ENCODE results near the gene TREML4.

The TREML4 gene

DNA sequence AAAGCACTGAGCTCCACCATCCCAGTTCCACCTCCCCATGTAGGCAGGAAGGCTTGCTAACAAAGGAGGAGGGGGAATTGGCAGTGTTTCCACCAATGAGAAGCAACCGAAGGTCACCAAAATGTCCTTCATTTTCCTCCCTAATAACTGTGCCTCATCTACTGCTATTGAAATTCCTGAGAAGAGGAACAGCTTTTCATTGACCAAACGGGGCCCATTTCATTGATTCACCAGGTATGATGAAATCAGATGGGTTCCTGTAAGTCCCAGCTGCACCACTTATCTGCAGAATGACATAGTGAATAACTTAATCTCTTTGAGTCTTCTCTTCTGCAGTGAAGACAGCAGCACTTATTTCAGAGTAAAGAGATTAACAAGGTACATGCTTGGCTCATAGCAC, 41.0 kb downstream of the TREML4 start:
- ChIA-PET CTCF (interaction anchor here (1.0 to 1.8 kb wide), 7 partner anchors 8 to 99 kb away, joined by 3 to 6 read pairs (median 4); no protein-coding TSS in a partner anchor), POLR2A (no interaction called here)
- DNase-seq (ENCODE audit: extremely low spot score) = no peak
- TF ChIP-seq, protein P1, sequence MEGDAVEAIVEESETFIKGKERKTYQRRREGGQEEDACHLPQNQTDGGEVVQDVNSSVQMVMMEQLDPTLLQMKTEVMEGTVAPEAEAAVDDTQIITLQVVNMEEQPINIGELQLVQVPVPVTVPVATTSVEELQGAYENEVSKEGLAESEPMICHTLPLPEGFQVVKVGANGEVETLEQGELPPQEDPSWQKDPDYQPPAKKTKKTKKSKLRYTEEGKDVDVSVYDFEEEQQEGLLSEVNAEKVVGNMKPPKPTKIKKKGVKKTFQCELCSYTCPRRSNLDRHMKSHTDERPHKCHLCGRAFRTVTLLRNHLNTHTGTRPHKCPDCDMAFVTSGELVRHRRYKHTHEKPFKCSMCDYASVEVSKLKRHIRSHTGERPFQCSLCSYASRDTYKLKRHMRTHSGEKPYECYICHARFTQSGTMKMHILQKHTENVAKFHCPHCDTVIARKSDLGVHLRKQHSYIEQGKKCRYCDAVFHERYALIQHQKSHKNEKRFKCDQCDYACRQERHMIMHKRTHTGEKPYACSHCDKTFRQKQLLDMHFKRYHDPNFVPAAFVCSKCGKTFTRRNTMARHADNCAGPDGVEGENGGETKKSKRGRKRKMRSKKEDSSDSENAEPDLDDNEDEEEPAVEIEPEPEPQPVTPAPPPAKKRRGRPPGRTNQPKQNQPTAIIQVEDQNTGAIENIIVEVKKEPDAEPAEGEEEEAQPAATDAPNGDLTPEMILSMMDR (IDR thresholded peaks at IDR 0.05; ENCODE audit: control extremely low read depth, extremely low read depth, low read depth, missing control alignments) = no peak

DNA sequence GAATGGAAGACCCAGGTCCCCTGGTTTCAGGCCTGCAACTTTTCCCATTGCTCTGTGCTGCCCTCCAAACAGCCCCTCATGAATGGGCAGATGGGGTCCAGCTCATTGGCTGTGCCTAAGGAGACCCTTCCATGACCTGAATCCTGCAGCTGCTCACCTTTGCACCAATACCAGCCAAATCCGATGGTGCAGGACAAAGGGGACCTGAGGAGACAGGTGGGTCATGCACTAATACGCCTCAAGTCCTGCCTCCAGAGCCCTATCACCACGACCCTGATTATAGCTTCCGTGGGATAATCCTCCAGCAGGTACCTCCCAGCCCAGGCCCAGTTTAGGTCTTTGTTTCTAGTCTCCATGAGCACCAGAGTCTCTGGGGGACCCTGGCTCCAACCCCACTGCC, 41.6 kb downstream of the TREML4 start:
- TF ChIP-seq, protein P1 (IDR thresholded peaks at IDR 0.05; ENCODE audit: control extremely low read depth, extremely low read depth, low read depth, missing control alignments) = no peak
- no peak for DNase-seq (ENCODE audit: extremely low spot score)
- CTCF ChIA-PET = interaction anchor here (1.2 to 1.8 kb wide), 6 partner anchors 9 to 99 kb away, joined by 3 to 6 read pairs (median 4); no protein-coding TSS in a partner anchor
- POLR2A ChIA-PET = no interaction called here

DNA sequence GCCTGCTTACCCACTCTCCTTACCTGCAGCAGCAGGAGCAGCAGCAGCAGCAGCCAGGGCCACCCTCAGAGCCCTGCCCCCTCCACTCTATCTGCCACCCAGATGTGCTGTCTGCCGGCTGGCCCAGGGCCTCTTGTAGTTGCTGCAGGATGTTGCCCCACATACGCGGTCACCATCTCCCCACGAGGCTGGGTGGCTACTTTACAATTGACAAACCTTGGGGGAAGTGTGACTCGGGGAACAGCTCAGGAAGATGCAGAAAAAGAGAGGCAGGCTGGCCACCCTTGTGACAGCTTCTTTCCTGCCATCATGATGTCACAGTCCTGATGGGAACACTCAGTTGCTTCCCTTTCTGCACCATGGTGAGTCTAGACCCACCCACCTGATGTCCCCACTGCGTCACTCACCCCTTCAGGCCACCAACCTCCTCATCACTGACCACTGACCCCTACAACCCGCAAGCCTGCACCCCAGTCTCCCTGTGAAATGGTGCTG, 43.8 kb downstream of the TREML4 start:
- TF ChIP-seq, protein P1 (IDR thresholded peaks at IDR 0.05; ENCODE audit: control extremely low read depth, extremely low read depth, low read depth, missing control alignments) = no peak
- CTCF ChIA-PET = no interaction called here

DNA sequence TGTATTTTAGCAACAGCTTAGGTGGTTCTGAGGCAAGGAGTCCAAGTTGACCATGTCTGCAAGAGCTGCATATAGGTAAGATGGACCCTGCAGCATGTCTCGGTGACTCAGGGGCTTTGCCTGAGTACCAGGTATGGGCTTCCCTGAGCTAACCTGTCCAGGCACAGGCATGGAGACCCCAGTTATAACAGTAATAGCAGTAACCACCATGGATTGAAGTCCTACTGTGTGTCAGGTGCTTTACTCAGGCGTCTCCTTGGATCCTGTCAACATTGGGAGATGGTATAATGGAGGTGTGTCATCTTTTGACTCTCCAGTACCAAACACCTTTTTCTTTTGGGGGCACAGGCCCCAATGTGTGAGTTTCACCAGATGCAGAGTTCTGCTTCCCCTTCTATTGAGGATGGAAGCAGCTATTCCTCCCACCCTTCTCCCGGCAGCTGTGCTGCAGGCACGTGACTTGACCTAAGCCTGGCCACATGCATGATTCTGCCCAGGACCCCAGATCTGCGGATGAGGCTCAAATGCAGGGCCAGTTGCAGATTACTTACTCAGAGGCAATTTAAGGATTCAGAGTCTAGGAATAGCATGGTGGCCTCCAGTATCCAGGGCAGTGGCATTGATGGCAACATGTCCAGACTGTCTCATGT, 44.6 kb downstream of the TREML4 start:
- ChIA-PET POLR2A (no interaction called here), CTCF (interaction anchor here (1.1 to 1.9 kb wide), 2 partner anchors 13 to 96 kb away, joined by 3 to 4 read pairs; no protein-coding TSS in a partner anchor)
- TF ChIP-seq, protein P1 (IDR thresholded peaks at IDR 0.05; ENCODE audit: control extremely low read depth, extremely low read depth, low read depth, missing control alignments) = no peak
- DNase-seq (ENCODE audit: extremely low spot score) = no peak

More for the DNA sequence above, 43.8 kb downstream of the TREML4 start:
- no peak for DNase-seq (ENCODE audit: extremely low spot score)
- POLR2A ChIA-PET = no interaction called here

DNA sequence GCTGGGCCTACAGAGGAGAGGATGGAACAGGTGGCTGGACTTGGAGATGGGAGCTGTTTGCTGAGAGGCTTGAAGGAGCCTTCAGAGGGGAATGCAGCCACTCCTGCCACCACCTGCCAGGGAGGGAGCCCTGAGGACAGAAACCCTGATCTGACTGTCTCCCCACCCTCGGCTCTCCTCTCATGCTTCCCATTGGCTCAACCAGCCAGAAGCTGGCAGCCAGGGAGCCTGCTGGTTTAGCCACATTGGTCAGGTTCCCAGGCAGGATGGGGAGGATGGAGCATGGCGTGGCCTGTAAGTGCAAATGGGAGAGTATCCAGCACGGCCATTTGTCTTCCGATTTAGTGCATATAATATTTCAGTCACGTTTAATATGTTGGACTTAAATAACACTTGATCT, 45.6 kb downstream of the TREML4 start:
- DNase-seq (ENCODE audit: extremely low spot score) = no peak
- TF ChIP-seq, protein P1 (IDR thresholded peaks at IDR 0.05; ENCODE audit: control extremely low read depth, extremely low read depth, low read depth, missing control alignments) = no peak
- ChIA-PET POLR2A (no interaction called here), CTCF (interaction anchor here (1.1 to 1.9 kb wide), 3 partner anchors 12 to 65 kb away, joined by 3 to 4 read pairs (median 4); no protein-coding TSS in a partner anchor)

DNA sequence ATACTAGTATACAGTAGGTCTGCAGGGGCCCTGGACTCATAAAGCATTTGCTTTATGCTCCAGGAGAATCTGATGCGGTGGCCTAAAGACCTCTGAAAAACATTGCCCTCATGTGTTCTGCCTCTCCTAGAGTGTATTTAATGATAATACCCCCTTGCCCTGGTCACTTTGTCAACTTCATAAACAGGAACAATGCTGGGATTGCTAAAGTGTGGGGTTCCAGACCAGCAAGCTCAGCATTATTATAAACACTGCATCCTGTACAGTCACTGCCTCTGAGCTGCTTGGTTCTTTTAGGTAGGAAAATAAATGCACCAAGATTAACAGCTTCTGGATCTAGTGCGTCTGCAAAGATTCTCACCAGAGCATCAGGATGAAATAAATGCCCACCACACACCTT, 46.1 kb downstream of the TREML4 start:
- no peak for DNase-seq (ENCODE audit: extremely low spot score)
- CTCF ChIA-PET = interaction anchor here (1.1 to 5.1 kb wide), 4 partner anchors 11 to 64 kb away, joined by 3 to 31 read pairs (median 4); no protein-coding TSS in a partner anchor
- TF ChIP-seq, protein P1 (IDR thresholded peaks at IDR 0.05; ENCODE audit: control extremely low read depth, extremely low read depth, low read depth, missing control alignments) = no peak
- POLR2A ChIA-PET = no interaction called here

All from GM10248 (cell line).